T-cell (primary cell): ENCODE measurements around the gene TAS2R46. TPM values are rescaled to one million over a fixed set of nuclear protein-coding genes. Genes with fewer than 3 reads are reported as not detected.
"Not testable (repeated sequence)": the region's sequence is repeated elsewhere in the genome, so short reads cannot be mapped to it uniquely, and the experiment has no call there.

Experiments
- ATAC-seq, 4 experiments: fragments of 200-7000 bp in 3 of 4; fragments of 150-1000 bp in 1 of 4; cut with Tn5 transposase; replicated peaks in 1 of 4; 1 replicate in 3 of 4; 2 replicates in 1 of 4; pipeline ENCODE4 v1.10.0; 2021; ENCODE audit warnings: moderate library complexity in 3 of 4, mild to moderate bottlenecking in 2 of 4, moderate number of reproducible peaks in 1 of 4
- CTCF ChIA-PET, 2 donors: fragments of 300-600 bp; sonication (Branson Sonifier 250); formaldehyde crosslinking; loops; one replicate each; lab custom pipeline; 2022; ENCODE audit warnings: antibody characterized with exemption in 2 of 2; lab: Charles Lee
- POLR2A ChIA-PET, 2 donors: fragments of 300-600 bp; sonication (Branson Sonifier 250); formaldehyde crosslinking; loops; one replicate each; lab custom pipeline; 2022; ENCODE audit warnings: antibody characterized with exemption in 2 of 2; lab: Charles Lee
- DNase-seq, 35 experiments: peaks; one replicate each; pipeline versions ENCODE4 v3.0.0 to v3.0.0-alpha.2; 2013 to 2023
- H3K27ac ChIP-seq: one replicate; pipeline ENCODE4 v1.5.1; 2013; ENCODE audit warnings: low read length
- H3K27me3 ChIP-seq, 2 experiments: replicated peaks in 1 of 2; 1 replicate in 1 of 2; 2 replicates in 1 of 2; pipeline versions ENCODE4 v1.6.1 to v1.7.0; 2013; ENCODE audit warnings: low read length in 1 of 2, mixed read lengths in 1 of 2; ENCODE audit not compliant: control insufficient read depth in 2 of 2, insufficient read depth in 2 of 2; ENCODE audit errors: extremely low read depth in 1 of 2
- H3K36me3 ChIP-seq, 2 donors: 1 replicate in 1 of 2; 2 replicates in 1 of 2; pipeline versions ENCODE4 v1.6.1 to v1.7.0; 2013; ENCODE audit warnings: low read length in 1 of 2; ENCODE audit not compliant: control insufficient read depth in 2 of 2, insufficient read depth in 1 of 2; ENCODE audit errors: extremely low read depth in 1 of 2
- H3K4me1 ChIP-seq, 2 experiments: 1 replicate in 1 of 2; 2 replicates in 1 of 2; pipeline versions ENCODE4 v1.6.1 to v1.7.0; 2013; ENCODE audit warnings: low read length in 2 of 2, mixed read lengths in 1 of 2; ENCODE audit not compliant: insufficient read depth in 2 of 2, control insufficient read depth in 1 of 2; ENCODE audit errors: extremely low read depth in 1 of 2
- H3K4me3 ChIP-seq, 2 donors: 1 replicate in 1 of 2; 2 replicates in 1 of 2; pipeline versions ENCODE4 v1.5.1 to v1.7.0; 2013; ENCODE audit warnings: mild to moderate bottlenecking in 2 of 2, low read length in 1 of 2, moderate library complexity in 1 of 2; ENCODE audit not compliant: control insufficient read depth in 1 of 2; ENCODE audit errors: extremely low read depth in 1 of 2
- H3K9me3 ChIP-seq: 2 replicates; pipeline ENCODE4 v1.7.0; 2013
- H3K27ac Mint-ChIP-seq, 2 donors: one replicate each; pipeline ENCODE4 v1.8.0; 2020 to 2021; ENCODE audit warnings: mild to moderate bottlenecking in 2 of 2, mixed read lengths in 2 of 2
- H3K27me3 Mint-ChIP-seq, 2 donors: one replicate each; pipeline ENCODE4 v1.8.0; 2021 to 2022; ENCODE audit warnings: mixed read lengths in 2 of 2
- H3K36me3 Mint-ChIP-seq: one replicate; pipeline ENCODE4 v1.8.0; 2021; ENCODE audit warnings: mixed read lengths
- H3K4me1 Mint-ChIP-seq, 3 donors: one replicate each; pipeline ENCODE4 v1.8.0; 2020 to 2022; ENCODE audit warnings: mixed read lengths in 3 of 3, mild to moderate bottlenecking in 1 of 3
- H3K4me3 Mint-ChIP-seq, 3 donors: one replicate each; pipeline ENCODE4 v1.8.0; 2020 to 2022; ENCODE audit warnings: mild to moderate bottlenecking in 3 of 3, mixed read lengths in 3 of 3, moderate library complexity in 3 of 3
- H3K9me3 Mint-ChIP-seq, 3 donors: one replicate each; pipeline ENCODE4 v1.8.0; 2020 to 2022; ENCODE audit warnings: mixed read lengths in 3 of 3
- WGBS: methylation state at CpG from one replicate; pipeline ENCODE4 v1.1.5; 2013; ENCODE audit warnings: missing lambda C conversion rate; ENCODE audit not compliant: insufficient coverage; 5-methylcytosine and 5-hydroxymethylcytosine counted together
- total RNA-seq, 35 experiments: library from RNA in 6 of 35; stranded (reverse) in 6 of 35; fragments of 120-200 nt in 1 of 35; gene quantifications; one replicate each; pipeline versions ENCODE4 v1.2.1 to v1.2.4 and lab custom pipeline; 2013 to 2026

Gene TAS2R46, protein sequence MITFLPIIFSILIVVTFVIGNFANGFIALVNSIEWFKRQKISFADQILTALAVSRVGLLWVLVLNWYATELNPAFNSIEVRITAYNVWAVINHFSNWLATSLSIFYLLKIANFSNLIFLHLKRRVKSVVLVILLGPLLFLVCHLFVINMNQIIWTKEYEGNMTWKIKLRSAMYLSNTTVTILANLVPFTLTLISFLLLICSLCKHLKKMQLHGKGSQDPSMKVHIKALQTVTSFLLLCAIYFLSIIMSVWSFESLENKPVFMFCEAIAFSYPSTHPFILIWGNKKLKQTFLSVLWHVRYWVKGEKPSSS
- total RNA-seq (1 to 10 TPM in 4 of 5 donors, under 1 TPM in 1; 0.82 to 3.6 (median 1.4) TPM), total RNA-seq (lab: John Stamatoyannopoulos, UW) (0.16 to 1.5 (median 0.74) reads per million in 29 experiments)
- total RNA-seq (2013), result 6.3 TPM

DNA sequence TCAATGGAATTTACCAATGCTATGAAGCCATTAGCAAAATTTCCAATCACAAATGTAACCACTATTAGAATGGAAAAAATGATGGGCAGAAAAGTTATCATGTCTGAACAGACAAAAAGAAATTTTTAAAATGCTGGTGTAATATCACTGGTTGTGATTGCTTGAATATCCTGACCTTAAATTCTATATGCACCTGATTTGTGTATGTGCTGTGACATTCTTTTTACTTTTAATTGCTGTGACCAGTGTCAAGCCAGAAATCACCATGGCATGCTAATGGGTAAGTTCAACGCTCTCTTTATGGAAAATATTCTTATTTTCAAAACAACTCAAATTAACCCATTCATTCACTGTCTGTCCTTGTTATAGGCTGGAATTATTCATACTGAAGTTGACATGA, at the start of gene TAS2R46:
TAS2R46 (minus strand) TSS at position 101 of the 400 bp plus-strand sequence; CDS start at position 101, 0 bp downstream.
- H3K27me3 Mint-ChIP-seq, DNase-seq, ATAC-seq, CTCF ChIA-PET, H3K27ac ChIP-seq, H3K4me1 ChIP-seq, H3K27ac Mint-ChIP-seq, H3K9me3 ChIP-seq, H3K27me3 ChIP-seq, POLR2A ChIA-PET, H3K4me3 Mint-ChIP-seq, H3K4me3 ChIP-seq, H3K9me3 Mint-ChIP-seq, H3K36me3 ChIP-seq: not testable (repeated sequence)
- Mint-ChIP-seq H3K4me1 (peaks cover 13 to 35% (median 23%) of the 10 kb centered on the region in 3 donors), H3K36me3 (peaks cover 30% of the 10 kb centered on the region)
- WGBS, result no CpG with 5 or more reads among the region's 1 CpG

DNA sequence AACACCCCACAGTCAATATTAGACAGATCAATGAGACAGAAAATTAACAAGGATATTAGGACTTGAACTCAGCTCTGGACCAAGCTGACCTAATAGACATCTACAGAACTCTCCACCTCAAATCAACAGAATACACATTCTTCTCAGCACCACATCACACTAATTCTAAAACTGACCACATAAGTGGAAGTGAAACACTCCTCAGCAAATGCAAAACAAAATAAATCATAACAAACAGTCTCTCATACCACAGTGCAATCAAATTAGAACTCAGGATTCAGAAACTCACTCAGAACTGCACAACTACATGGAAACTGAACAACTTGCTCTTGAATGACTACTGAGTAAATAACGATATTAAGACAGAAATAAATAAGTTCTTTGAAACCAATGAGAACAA, 49.1 kb upstream of the TAS2R46 start:
- peaks cover 0 to 12% of the 10 kb centered on the region in 2 experiments for H3K4me1 ChIP-seq
- H3K27ac ChIP-seq, H3K27ac Mint-ChIP-seq, H3K4me3 ChIP-seq, ATAC-seq, H3K36me3 ChIP-seq, H3K27me3 ChIP-seq, DNase-seq, CTCF ChIA-PET, H3K9me3 ChIP-seq, POLR2A ChIA-PET, H3K27me3 Mint-ChIP-seq: not testable (repeated sequence)
- WGBS, result no CpG with 5 or more reads among the region's 1 CpG
- Mint-ChIP-seq H3K9me3 (peaks cover 22 to 50% (median 23%) of the 10 kb centered on the region in 3 donors), H3K4me3 (peak overlapping the region in 1 of 3 donors; percentile 2), H3K36me3 (peaks cover 96% of the 10 kb centered on the region), H3K4me1 (peaks cover 61 to 66% (median 65%) of the 10 kb centered on the region in 3 donors)

DNA sequence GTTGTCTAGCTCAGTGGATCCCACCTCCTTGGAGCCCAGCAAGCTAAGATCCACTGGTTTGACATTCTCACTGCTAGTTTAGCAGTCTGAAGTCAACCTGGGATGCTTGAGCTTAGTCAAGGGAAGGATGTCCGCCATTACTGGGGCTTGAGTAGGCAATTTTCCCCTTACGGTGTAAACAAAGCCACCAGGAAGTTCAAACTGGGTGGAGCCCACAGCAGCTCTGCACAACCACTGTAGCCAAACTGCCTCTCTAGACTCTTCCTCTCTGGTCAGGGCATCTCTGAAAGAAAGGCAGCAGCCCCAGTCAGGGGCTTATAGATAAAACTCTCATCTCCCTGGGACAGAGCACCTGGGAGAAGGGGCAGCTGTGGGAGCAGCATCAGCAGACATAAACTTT, 46.8 kb upstream of the TAS2R46 start:
- H3K4me1 ChIP-seq, result peaks cover 0 to 12% of the 10 kb centered on the region in 2 experiments
- Mint-ChIP-seq H3K4me3 (peak overlapping the region in 1 of 3 donors; percentile 67), H3K4me1 (peaks cover 51 to 54% (median 53%) of the 10 kb centered on the region in 3 donors), H3K36me3 (peaks cover 88% of the 10 kb centered on the region), H3K27ac (peak overlapping the region; percentile 29 to 74), H3K27me3 (no peaks in the 10 kb centered on the region), H3K9me3 (peaks cover 28 to 45% (median 28%) of the 10 kb centered on the region in 3 donors)
- no peak overlapping the region for H3K27ac ChIP-seq
- no peaks in the 10 kb centered on the region for H3K27me3 ChIP-seq
- ATAC-seq (peak in 1 of 4 experiments; percentile 46), DNase-seq (no peak)
- H3K36me3 ChIP-seq, result no peaks in the 10 kb centered on the region
- WGBS, result 83% methylated on average over 1 of the region's 2 CpGs
- H3K9me3 ChIP-seq, result no peaks in the 10 kb centered on the region
- ChIA-PET POLR2A (no interaction called here), CTCF (no interaction called here)
- no peak overlapping the region for H3K4me3 ChIP-seq

DNA sequence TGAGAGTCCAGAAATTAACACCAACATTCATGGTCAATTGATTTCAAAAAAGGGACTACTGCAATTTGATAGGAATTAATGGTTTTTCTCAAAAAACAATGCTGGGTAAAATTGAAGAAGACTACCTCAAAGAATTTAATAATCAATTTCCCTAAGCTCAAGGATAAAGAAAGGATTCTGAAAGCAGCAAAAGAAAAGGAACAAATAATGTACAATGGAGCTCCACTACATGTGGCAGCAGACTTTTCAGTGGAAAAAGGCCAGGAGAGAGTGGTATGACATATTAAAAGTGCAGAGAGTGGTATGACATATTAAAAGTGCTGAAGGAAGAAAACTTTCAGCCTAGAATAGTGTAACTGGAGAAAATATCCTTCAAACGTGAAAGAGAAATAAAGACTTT, 45.6 kb upstream of the TAS2R46 start:
- Mint-ChIP-seq H3K27me3 (no peaks in the 10 kb centered on the region), H3K27ac (no peak overlapping the region), H3K36me3 (peaks cover 84% of the 10 kb centered on the region), H3K9me3 (peaks cover 21 to 39% (median 26%) of the 10 kb centered on the region in 3 donors), H3K4me1 (peaks cover 40 to 49% (median 47%) of the 10 kb centered on the region in 3 donors), H3K4me3 (no peak overlapping the region)
- ATAC-seq, result no peak
- Histone ChIP-seq H3K4me1 (peaks cover 0 to 12% of the 10 kb centered on the region in 2 experiments), H3K4me3 (no peak overlapping the region), H3K27ac (no peak overlapping the region), H3K36me3 (no peaks in the 10 kb centered on the region), H3K27me3 (no peaks in the 10 kb centered on the region), H3K9me3 (no peaks in the 10 kb centered on the region)
- CTCF ChIA-PET, result no interaction called here
- POLR2A ChIA-PET, result no interaction called here
- no CpG with 5 or more reads among the region's 1 CpG for WGBS
- no peak for DNase-seq

DNA sequence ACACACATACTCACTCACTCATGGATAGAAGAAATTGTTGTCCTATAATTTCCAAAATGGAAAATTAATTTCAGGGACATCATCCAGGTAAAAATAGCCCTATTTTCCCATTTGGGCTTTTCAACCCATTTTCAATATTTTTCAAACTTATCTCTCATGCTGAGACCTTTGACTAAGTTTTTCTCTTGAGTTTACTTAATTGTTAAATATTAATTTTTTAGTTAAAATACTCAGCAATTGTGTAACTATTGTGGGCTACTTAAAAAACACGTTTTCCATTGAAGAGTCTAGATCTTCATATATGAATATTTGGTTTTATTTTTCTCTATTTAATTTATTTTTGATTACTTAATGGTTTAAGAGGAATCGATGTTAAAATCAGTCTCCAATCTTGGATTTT, 44.2 kb upstream of the TAS2R46 start:
- no peak overlapping the region for H3K4me3 ChIP-seq
- no peak for DNase-seq
- CTCF ChIA-PET, result no interaction called here
- no peak overlapping the region for H3K27ac ChIP-seq
- POLR2A ChIA-PET, result no interaction called here
- WGBS, result no CpG with 5 or more reads among the region's 2 CpGs
- Mint-ChIP-seq H3K27ac (no peak overlapping the region), H3K4me1 (peaks cover 34 to 43% (median 39%) of the 10 kb centered on the region in 3 donors), H3K27me3 (no peaks in the 10 kb centered on the region), H3K9me3 (peaks cover 16 to 25% (median 19%) of the 10 kb centered on the region in 3 donors), H3K4me3 (no peak overlapping the region), H3K36me3 (peaks cover 81% of the 10 kb centered on the region)
- no peaks in the 10 kb centered on the region for H3K27me3 ChIP-seq
- no peaks in the 10 kb centered on the region for H3K9me3 ChIP-seq
- peaks cover 0 to 12% of the 10 kb centered on the region in 2 experiments for H3K4me1 ChIP-seq
- H3K36me3 ChIP-seq, result no peaks in the 10 kb centered on the region
- ATAC-seq, result no peak

DNA sequence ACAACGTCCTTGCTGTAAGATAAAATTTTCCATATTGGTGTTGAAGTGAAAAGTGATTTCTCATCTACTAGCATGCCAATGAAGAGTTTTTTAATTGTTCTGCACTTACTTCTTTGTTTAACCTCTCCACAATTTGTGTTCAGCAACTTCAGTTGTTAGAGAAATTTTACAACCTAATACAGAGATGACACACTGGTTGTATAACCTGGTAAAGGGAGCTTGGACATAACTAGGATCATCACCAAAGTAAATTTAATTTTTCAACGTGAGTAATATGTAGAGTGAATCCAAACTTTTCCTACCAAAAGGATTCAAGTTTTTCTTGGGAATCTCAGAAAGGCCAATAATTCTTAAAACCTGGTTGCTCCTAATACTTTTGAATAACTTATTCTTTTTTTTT, 43.5 kb upstream of the TAS2R46 start:
- Mint-ChIP-seq H3K4me3 (no peak overlapping the region), H3K36me3 (peaks cover 73% of the 10 kb centered on the region), H3K27me3 (no peaks in the 10 kb centered on the region), H3K4me1 (peaks cover 26 to 35% (median 33%) of the 10 kb centered on the region in 3 donors), H3K27ac (no peak overlapping the region), H3K9me3 (peaks cover 10 to 18% (median 14%) of the 10 kb centered on the region in 3 donors)
- Histone ChIP-seq H3K27me3 (no peaks in the 10 kb centered on the region), H3K4me1 (peaks cover 0 to 12% of the 10 kb centered on the region in 2 experiments), H3K4me3 (no peak overlapping the region), H3K9me3 (no peaks in the 10 kb centered on the region), H3K36me3 (peaks cover 0 to 3% of the 10 kb centered on the region in 2 donors), H3K27ac (no peak overlapping the region)
- ATAC-seq (no peak), DNase-seq (no peak)
- ChIA-PET CTCF (no interaction called here), POLR2A (no interaction called here)
- no CpG with 5 or more reads among the region's 2 CpGs for WGBS
